PC-3 (cell line): ENCODE results near the gene MAMDC2. TPM values are rescaled to one million over a fixed set of nuclear protein-coding genes. Genes with fewer than 3 reads are reported as not detected.

ENCODE experiments used
- ATAC-seq: fragments of 200-7000 bp; cut with Tn5 transposase; 2 replicates; pipeline ENCODE4 v1.9.1; 2020; ENCODE audit warnings: mild to moderate bottlenecking, moderate library complexity
- Bru-seq: library from RNA; stranded (reverse); fragments of 400-500 nt; gene quantifications from one replicate; lab custom pipeline; 2021; lab: Mats Ljungman, UMichigan
- BruChase-seq, 2 experiments: library from RNA; stranded (reverse); fragments of 400-500 nt; gene quantifications; one replicate each; lab custom pipeline; 2021; lab: Mats Ljungman, UMichigan
- BruUV-seq: library from RNA; stranded (reverse); fragments of 400-500 nt; replicated peaks from 2 replicates; lab custom pipeline; 2021; lab: Mats Ljungman, UMichigan
- CTCF ChIA-PET: fragments of 300-600 bp; sonication (Branson Sonifier 250); formaldehyde crosslinking; loops from one replicate; lab custom pipeline; 2022; ENCODE audit warnings: antibody characterized with exemption; lab: Charles Lee
- POLR2A ChIA-PET: fragments of 300-600 bp; sonication (Branson Sonifier 250); formaldehyde crosslinking; loops from one replicate; lab custom pipeline; 2022; ENCODE audit warnings: antibody characterized with exemption; ENCODE audit not compliant: unreplicated experiment; lab: Charles Lee
- DNase-seq: peaks from one replicate; pipeline ENCODE4 v3.0.0-alpha.2; 2015
- H2AFZ ChIP-seq: fragments of 300-600 bp; sonication (generic); 2 replicates; pipeline ENCODE4 v1.6.0; 2016; ENCODE audit warnings: antibody characterized with exemption, low read length
- H3F3A ChIP-seq: fragments of 300-600 bp; sonication (generic); one replicate; pipeline ENCODE4 v1.6.0; 2017; ENCODE audit warnings: antibody characterized with exemption, low read length, control low read depth, mild to moderate bottlenecking; ENCODE audit not compliant: unreplicated experiment
- H3K27ac ChIP-seq: fragments of 300-600 bp; sonication (generic); 2 replicates; pipeline ENCODE4 v1.5.1; 2016; ENCODE audit warnings: mild to moderate bottlenecking, low read length
- H3K27me3 ChIP-seq: fragments of 300-600 bp; sonication (generic); 2 replicates; pipeline ENCODE4 v1.6.1; 2016; ENCODE audit warnings: low read length, mixed read lengths
- H3K36me3 ChIP-seq: fragments of 300-600 bp; sonication (generic); 2 replicates; pipeline ENCODE4 v1.6.1; 2016; ENCODE audit warnings: low read depth, mixed run types, low read length, mixed read lengths
- H3K4me1 ChIP-seq: fragments of 300-600 bp; sonication (generic); 2 replicates; pipeline ENCODE4 v1.5.1; 2016; ENCODE audit warnings: low read length; ENCODE audit not compliant: insufficient read depth
- H3K4me2 ChIP-seq: fragments of 300-600 bp; sonication (generic); 2 replicates; pipeline ENCODE4 v1.6.0; 2016; ENCODE audit warnings: low read length
- H3K4me3 ChIP-seq: fragments of 300-600 bp; sonication (generic); 2 replicates; pipeline ENCODE4 v1.5.1; 2016; ENCODE audit warnings: mild to moderate bottlenecking, low read length, mixed read lengths
- H3K79me2 ChIP-seq: fragments of 300-600 bp; sonication (generic); 2 replicates; pipeline ENCODE4 v1.6.1; 2017; ENCODE audit warnings: low read length, mixed read lengths
- H3K9ac ChIP-seq: fragments of 300-600 bp; sonication (generic); 2 replicates; pipeline ENCODE4 v1.6.0; 2016; ENCODE audit warnings: mild to moderate bottlenecking, low read length
- H3K9me2 ChIP-seq: fragments of 300-600 bp; sonication (generic); replicated peaks from 2 replicates; pipeline ENCODE4 v1.6.1; 2016; ENCODE audit warnings: mixed run types, low read length, mixed read lengths
- H3K9me3 ChIP-seq: fragments of 300-600 bp; sonication (generic); 2 replicates; pipeline ENCODE4 v1.6.1; 2016; ENCODE audit warnings: low read length, mixed read lengths
- H4K20me1 ChIP-seq: fragments of 300-600 bp; sonication (generic); 2 replicates; pipeline ENCODE4 v1.6.1; 2016; ENCODE audit warnings: low read length, mixed read lengths
- EZH2 ChIP-seq: fragments of 300-600 bp; sonication (generic); IDR thresholded peaks from one replicate; pipeline ENCODE4 v1.6.1; 2017; ENCODE audit warnings: antibody characterized with exemption, mild to moderate bottlenecking, low read length; ENCODE audit not compliant: unreplicated experiment
- EZH2phosphoT487 ChIP-seq: fragments of 300-600 bp; sonication (generic); IDR thresholded peaks from 2 replicates; pipeline ENCODE4 v1.6.1; 2018; ENCODE audit warnings: mild to moderate bottlenecking, antibody characterized with exemption, low read length, borderline replicate concordance
- intact Hi-C: fragments of 100-400 bp; cut with micrococcal nuclease; formaldehyde crosslinking; loops from 2 replicates; pipeline ENCODE4 v1.9.0; 2023
- long read RNA-seq: library from polyadenylated mRNA; unstranded; transcript quantifications from one replicate; pipeline ENCODE4 v2.0.0, GENCODE V29; 2021; ENCODE audit not compliant: unreplicated experiment
- total RNA-seq: library from RNA; depleted of rRNA; stranded (reverse); fragments of >200 nt; gene quantifications from 2 replicates; pipeline ENCODE4 v1.2.3, GENCODE V29; 2014; rRNA removed
- TF ChIP-seq, protein P1 (sequence below): fragments of 300-600 bp; sonication (generic); conservative IDR thresholded peaks from 2 replicates; pipeline ENCODE4 v1.5.1; 2017; ENCODE audit warnings: antibody characterized with exemption, low read depth, mild to moderate bottlenecking, low read length

The MAMDC2 gene, protein sequence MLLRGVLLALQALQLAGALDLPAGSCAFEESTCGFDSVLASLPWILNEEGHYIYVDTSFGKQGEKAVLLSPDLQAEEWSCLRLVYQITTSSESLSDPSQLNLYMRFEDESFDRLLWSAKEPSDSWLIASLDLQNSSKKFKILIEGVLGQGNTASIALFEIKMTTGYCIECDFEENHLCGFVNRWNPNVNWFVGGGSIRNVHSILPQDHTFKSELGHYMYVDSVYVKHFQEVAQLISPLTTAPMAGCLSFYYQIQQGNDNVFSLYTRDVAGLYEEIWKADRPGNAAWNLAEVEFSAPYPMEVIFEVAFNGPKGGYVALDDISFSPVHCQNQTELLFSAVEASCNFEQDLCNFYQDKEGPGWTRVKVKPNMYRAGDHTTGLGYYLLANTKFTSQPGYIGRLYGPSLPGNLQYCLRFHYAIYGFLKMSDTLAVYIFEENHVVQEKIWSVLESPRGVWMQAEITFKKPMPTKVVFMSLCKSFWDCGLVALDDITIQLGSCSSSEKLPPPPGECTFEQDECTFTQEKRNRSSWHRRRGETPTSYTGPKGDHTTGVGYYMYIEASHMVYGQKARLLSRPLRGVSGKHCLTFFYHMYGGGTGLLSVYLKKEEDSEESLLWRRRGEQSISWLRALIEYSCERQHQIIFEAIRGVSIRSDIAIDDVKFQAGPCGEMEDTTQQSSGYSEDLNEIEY
- total RNA-seq, result not detected in 2 replicates
- percentile 0 among the genes with signal in this experiment for Bru-seq, nascent RNA
- percentile 0 among the genes with signal in this experiment for BruChase-seq, experiment 1, labeled RNA remaining after a 6-hour chase
- percentile 1 among the genes with signal in this experiment for BruChase-seq, experiment 2, labeled RNA remaining after a 2-hour chase
- long read RNA-seq, result 0 reads

DNA sequence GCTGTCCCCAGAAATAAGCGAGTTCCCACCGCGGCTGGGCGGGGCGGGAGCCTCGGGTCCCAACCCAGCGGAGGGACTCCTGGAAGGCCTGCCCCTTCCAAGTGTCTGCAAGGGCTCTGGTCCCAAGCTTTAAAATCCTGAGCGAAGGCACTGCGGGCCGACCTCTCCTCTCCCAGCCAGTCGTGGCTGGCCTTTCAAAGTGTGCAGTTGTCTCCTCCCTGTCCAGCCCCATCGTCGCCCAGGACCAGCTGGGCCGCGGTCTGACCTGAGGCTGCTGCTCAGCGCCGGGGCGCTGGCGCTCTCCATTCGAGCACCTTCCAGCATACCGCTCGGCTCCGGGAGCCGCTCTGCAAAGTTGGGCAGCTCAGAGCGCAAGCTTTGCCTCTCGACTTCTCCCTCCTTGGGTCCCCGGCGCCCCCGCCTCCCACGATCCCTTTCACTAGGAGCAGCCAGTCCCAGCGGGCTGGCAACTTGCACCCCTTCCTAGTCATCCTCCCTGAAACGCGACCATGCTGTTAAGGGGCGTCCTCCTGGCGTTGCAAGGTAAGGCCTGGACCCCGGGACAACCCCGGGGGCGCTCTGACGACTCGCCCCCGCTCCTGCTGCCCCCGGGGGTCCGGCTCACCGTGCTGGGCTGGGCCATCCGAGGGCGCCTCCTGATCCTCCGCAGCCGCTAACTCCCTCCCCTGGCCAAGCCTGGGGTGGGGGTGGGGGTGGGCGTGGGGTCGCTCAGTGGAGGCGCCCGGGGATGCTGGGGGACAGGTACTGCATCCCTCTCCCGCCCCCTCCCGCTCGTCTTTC, at the start of gene MAMDC2:
TSS of gene MAMDC2 (plus strand) at position 160 of the 801 bp plus-strand sequence. CDS start at position 510, 350 bp downstream.
- Histone ChIP-seq H3K4me1 (no peaks in the 10 kb centered on the region), H3K36me3 (no peaks in the 10 kb centered on the region), H3K79me2 (no peaks in the 10 kb centered on the region), H3F3A (no peaks in the 10 kb centered on the region), H3K9me2 (no peaks in the 10 kb centered on the region), H3K4me2 (no peak within 1 kb of the TSS), H3K27me3 (peaks cover 5% of the 10 kb centered on the region; the same call in 1 of the 2 replicates), H3K27ac (no peak within 1 kb of the TSS), H2AFZ (no peak within 1 kb of the TSS), H3K9me3 (no peaks in the 10 kb centered on the region), H3K4me3 (no peak within 1 kb of the TSS), H3K9ac (no peak within 1 kb of the TSS), H4K20me1 (no peaks in the 10 kb centered on the region)
- BruUV-seq, result no TSS peak
- no peak for DNase-seq
- intact Hi-C loops, result no loop called here
- TF ChIP-seq, protein P1, sequence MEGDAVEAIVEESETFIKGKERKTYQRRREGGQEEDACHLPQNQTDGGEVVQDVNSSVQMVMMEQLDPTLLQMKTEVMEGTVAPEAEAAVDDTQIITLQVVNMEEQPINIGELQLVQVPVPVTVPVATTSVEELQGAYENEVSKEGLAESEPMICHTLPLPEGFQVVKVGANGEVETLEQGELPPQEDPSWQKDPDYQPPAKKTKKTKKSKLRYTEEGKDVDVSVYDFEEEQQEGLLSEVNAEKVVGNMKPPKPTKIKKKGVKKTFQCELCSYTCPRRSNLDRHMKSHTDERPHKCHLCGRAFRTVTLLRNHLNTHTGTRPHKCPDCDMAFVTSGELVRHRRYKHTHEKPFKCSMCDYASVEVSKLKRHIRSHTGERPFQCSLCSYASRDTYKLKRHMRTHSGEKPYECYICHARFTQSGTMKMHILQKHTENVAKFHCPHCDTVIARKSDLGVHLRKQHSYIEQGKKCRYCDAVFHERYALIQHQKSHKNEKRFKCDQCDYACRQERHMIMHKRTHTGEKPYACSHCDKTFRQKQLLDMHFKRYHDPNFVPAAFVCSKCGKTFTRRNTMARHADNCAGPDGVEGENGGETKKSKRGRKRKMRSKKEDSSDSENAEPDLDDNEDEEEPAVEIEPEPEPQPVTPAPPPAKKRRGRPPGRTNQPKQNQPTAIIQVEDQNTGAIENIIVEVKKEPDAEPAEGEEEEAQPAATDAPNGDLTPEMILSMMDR, result no peak
- no peak for TF ChIP-seq EZH2phosphoT487
- no peak for TF ChIP-seq EZH2
- no peak for ATAC-seq
- ChIA-PET CTCF (no interaction called here), POLR2A (no interaction called here)

DNA sequence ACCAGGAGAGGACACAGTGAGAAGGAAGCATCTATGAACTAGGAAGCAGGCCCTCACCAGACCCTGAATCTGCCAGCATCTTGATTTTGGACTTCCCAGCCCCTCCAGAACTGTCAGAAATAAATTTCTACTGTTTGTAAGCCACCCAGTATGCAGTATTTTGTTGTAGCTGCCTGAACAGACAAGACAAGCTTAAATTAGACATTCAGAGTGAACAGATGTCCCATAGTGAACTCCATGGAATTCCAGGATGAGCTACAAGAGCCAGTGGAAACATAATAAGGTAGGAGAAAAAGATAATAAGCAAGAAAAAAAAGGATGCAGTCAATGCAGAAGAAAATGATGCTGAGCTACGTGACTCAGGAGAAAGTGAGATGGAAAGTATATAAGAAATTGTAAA, 47.8 kb upstream of the MAMDC2 start:
- no peaks in the 10 kb centered on the region for H4K20me1 ChIP-seq
- H3K36me3 ChIP-seq, result no peaks in the 10 kb centered on the region
- no peak overlapping the region for H2AFZ ChIP-seq
- no peak for TF ChIP-seq EZH2phosphoT487
- no peak for TF ChIP-seq EZH2
- TF ChIP-seq, protein P1, result no peak
- intact Hi-C loops, result no loop called here
- ATAC-seq (no peak), DNase-seq (no peak)
- H3K79me2 ChIP-seq, result no peaks in the 10 kb centered on the region
- CTCF ChIA-PET, result no interaction called here
- no peak overlapping the region for H3K9ac ChIP-seq
- POLR2A ChIA-PET, result no interaction called here
- peaks cover 9% of the 10 kb centered on the region; the same call in 1 of the 2 replicates for H3K27me3 ChIP-seq
- no peaks in the 10 kb centered on the region for H3K9me2 ChIP-seq
- H3K4me3 ChIP-seq, result no peak overlapping the region
- H3K9me3 ChIP-seq, result no peaks in the 10 kb centered on the region
- no peaks in the 10 kb centered on the region for H3K4me1 ChIP-seq
- no peaks in the 10 kb centered on the region for H3F3A ChIP-seq
- H3K4me2 ChIP-seq, result no peak overlapping the region
- no peak overlapping the region for H3K27ac ChIP-seq
- BruUV-seq, result no TSS peak
